Stimulated activated naive CD4-positive, alpha-beta T cell (primary cell): ENCODE data around the gene PPM1F.
A peak's percentile ranks its signal among the peaks of the same experiment; 100 is the strongest.
"Not testable (repeated sequence)": the region's sequence is repeated elsewhere in the genome, so short reads cannot be mapped to it uniquely, and the experiment has no call there.

ENCODE experiments used
- DNase-seq, 6 experiments: peaks; one replicate each; lab custom pipeline; 2025; lab: John Stamatoyannopoulos, UW

The PPM1F gene

DNA sequence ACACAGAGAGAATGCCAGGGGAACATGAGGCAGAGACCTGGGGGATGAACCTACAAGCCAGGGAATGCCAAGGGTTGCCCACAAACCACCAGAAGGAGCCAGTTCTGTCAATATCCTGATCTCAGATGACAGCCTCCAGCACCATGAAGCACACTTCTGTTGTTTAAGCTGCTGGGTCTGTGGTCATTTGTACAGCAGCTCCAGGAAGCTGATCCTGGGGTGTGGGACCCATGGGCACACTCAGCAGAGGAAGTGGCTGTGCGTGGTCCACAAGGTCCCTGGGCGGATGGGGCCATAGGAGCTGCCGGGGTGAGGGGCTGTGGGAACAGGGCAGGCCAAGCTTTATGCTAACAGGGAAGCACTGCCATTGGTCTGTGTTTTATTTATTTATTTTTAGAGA lies 12.1 kb downstream of the PPM1F start:
- DNase-seq, result no peak

DNA sequence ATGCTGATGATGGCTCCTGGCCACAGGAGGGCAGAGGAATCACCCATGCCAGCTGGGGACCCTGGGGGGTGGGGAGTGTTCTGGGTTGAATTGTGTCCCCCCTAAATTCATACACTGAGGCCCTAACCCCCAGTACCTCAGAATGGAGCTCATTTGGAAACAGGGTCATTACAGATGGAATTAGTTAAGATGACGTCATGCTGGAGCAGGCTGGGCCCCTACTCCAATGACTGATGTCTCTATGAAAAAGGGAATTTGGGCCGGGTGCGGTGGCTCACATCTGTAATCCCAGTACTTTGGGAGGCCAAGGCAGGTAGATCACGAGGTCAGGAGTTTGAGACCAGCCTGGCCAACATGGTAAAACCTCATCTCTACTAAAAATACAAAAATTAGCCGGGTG lies 12.7 kb downstream of the PPM1F start:
- DNase-seq, result not testable (repeated sequence)

DNA sequence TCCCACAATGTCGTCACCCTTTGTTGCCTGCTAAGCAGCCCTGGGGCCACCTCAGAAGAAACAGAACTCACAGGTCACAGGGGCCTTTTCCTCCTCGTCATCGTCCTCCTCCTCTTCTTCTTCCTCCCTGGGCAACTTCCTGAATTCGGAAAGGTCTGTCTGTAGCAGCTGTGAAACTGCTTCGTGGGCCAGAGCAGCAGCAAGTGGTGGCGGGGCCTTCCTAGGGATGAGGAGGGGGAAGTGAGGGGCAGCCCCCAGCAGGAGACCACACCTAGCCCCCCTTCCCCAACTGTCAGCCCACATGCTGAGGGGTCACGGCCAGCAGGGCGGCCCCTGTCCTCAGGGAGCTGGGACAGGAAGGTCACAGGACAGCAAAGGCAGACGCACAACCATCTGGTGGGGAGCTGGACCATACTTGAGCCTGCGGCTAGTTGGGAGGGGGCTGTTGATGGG lies 13.2 kb downstream of the PPM1F start:
- DNase-seq, result no peak

DNA sequence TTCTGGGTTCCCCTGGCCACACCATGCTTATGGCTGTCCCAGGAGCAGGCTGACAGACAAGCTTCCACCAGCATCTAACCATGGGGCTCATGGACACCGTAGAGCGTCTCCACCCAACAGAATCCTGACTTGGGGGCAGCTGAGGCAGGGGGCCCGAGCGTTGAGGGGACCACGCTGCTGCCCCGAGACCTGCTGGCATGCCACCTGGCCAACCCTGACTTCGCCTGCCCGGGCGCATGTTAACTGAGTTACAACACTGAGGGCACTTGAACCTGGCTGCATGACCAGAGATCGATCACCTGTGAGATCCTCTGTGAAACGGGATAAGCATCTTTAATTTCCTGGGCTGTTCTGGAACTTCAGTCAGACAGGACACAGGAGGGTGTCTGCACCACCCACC lies 13.7 kb downstream of the PPM1F start:
- DNase-seq, result no peak

DNA sequence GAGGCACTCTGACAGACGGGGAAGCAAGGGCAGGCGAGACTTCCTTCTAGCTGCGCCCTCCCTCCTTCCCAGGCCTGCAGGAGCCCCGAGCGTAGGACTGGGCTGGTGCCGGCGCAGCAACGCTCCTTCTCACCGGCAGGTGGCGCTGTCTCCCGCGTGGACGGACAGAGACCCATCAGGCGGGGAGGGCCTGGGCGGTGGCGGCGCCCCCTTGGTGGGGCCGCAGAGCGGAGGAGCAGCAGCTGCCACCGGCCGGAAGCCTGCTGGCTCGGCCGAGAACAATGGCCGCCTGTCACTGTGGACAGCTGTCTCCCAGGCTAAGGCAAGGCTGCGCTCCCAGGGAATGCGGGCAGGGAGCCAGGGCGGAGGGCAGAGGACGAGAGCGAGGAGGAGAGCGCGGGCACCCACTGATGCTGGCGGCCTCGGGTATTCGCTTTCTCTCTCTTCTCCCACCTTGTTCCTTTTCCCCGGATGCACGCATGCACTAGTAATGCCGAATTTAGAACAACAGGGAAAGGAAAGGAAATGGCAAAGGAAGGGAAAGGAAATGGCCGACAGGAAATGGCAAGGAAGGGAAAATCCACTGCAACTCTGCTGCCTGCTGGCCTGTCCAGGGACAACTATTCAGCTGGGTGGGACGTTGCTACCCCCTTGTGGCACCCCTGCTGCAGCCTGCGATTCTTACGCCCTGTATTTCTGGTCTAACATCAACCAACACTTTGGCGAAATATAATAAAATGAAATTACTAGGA lies 14.4 kb downstream of the PPM1F start:
- DNase-seq, result peak; percentile 71 to 89 (median 85)

DNA sequence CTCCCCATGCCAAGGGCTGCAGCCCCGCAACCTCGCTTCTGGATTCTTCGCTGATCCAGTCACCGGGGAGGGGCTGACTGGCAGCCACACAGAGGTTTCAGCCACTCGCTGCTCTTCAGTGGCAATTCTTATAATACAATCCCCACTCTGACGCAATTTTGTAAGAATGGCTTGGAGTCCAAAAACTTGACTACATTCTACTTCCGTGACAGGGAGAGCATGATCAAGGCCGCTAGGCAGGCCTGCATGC lies 14.9 kb downstream of the PPM1F start:
- DNase-seq, result no peak

DNA sequence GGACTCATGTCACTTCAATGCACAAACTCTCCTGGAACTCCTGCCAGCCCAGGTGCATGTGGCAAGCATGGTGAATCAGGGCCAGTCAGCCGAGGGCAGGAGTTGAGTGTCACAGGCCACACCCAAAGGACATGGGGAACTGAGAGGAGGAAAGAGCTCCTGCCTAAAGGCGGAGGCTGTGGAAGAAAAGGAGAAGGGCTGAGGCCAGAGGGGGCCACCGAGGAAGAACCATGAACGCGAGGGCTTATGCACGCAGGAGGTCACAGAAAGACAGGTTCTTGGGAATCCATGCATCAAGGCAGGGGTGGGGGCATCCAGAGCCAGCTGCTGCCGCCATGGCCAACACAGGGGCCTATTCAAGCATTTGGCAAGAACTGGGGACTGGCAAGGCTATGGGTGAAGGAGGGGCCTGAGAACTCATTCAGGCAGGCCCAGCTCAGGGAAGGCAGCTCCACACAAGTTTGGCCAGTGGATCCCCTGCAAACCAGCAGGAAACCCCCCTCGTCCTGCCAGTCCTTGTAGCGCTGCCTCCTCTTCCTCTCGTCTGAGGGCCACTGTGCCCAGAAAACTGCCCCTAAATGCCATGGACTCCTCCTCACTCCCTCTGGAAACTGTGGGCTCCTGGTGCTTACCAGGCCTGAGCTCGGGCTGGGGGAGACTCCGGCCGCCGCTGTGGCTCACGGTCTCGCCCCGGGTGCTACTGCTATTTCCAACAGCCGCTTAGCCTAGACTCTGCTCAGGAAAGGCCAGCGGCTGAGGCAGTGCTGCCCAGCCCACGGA lies 15.4 kb downstream of the PPM1F start:
- DNase-seq, result no peak

DNA sequence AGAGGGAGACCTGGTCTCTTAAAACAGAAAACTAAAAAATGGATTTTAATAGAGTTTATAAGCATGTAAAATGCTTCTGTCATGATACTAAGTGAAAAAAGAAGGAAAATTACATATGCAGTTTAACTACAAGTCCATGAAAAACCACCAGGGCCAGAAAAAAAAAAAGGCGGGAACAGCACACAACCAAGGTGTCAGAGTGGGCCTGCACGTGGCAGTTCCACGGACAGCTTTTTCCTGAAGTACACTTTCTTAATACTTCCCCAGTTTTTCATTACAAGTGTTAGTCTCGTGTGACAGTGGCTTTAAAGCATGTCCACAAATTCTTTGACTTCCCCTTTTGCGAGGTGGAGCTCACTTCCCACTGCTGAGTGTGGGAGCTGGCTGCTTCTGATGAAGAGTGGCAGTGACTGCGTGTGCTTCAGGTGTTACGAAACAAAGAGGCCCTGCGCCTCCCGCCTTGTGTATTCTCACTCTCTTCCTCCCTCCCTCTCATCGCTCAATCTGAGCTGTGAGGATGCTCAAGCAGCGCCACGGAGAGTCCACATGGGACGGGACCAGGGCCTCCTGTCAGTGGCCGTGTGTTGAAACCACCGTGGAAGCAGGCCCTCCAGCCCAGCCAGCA lies 16.4 kb downstream of the PPM1F start:
- no peak for DNase-seq

DNA sequence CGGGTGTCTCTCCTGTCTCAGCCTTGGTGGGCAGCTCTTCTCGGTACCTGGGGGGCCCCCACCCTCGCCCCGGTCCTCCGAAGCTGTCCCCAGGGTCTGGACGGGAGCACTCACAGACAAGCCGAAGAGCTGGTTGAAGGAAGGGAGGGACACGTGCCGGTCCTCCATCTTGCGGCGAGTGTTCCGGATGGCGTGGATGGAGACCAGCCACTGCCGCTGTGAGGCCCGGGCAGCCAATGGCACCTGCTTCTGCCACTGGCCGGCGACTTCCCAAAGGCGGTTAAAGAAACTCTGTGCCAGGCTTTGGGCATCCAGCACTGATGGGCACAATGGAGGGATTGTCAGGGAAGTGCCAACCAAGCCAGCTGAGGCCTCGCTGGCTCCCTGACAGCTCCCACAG lies 18.7 kb downstream of the PPM1F start:
- DNase-seq, result no peak

DNA sequence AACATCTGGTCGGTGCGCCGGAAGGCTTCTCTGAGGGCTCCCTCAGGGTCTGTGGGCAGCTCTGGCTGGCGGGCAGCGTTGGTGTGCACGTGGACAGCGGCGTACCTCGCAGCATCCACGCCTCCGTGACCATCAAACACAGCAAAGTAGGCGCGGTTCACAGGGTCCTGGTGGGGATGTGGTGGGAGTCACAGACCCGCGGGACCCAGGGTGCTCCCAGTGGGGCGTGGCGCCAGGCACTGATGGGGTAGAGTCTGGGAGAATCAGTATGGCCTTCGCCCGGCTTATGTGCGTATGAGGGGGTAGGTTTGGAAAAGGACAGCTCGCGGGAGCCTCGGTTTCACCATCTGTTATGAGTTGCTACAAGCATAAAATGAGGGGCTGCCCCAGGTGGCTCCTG lies 19.2 kb downstream of the PPM1F start:
- DNase-seq, result no peak

DNA sequence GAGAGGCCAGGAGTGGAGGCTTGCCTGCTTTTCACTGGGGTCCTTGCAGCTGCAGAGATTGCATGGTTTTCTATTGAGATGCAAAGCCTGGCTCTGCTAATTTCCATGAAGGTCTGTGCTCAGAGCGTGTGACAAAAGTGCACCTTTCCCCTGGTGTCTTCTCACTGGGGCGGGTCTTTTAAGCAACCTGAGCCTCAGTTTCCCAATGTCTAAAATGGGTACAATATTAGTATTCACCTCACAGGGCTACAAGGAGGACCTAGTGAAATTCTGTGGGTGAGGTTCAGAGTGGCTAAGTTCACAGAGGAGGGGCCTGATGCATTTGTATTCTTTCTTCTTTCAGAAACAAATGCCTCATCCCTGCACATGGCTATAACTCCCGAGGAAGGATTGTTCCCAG lies 20.3 kb downstream of the PPM1F start:
- no peak for DNase-seq

DNA sequence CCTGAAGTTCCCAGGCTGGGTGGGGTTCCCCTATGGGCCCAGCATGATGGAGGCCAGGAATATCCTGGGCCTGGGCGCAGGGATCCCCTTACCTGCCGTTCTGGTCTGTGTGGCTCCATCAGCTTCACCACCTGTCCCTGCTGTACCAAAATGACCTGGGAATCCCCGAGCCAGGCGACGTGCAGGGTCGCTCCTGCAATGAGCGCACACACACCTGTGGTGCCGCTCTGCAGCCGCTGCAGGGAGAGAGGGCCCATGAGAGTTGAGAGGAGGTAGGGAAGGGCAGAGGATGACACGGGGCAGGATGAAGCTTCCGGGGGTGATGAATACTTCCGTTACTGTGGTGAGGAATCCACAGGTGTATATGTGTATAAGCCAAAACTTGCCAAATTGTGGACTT lies 21.6 kb downstream of the PPM1F start:
- no peak for DNase-seq

DNA sequence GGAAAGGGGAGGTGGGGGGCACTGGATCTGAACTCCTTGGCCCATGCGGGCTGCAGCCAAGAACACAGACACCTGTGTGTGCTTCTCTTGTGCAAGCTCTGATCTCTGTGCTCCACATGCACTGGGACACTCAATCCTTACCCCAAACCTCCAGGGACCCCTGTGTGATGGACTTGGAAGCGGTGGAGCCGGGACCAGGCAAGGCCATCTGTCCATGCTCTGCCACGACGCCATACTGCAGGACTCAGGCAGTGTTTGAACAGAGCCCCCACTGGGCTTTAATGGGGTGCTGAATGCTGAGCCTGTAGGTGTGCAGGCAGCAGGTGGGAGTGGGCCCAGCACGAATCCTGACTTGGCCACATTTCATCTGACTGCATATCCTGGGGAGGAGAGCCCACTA lies 23.4 kb downstream of the PPM1F start:
- DNase-seq, result no peak

DNA sequence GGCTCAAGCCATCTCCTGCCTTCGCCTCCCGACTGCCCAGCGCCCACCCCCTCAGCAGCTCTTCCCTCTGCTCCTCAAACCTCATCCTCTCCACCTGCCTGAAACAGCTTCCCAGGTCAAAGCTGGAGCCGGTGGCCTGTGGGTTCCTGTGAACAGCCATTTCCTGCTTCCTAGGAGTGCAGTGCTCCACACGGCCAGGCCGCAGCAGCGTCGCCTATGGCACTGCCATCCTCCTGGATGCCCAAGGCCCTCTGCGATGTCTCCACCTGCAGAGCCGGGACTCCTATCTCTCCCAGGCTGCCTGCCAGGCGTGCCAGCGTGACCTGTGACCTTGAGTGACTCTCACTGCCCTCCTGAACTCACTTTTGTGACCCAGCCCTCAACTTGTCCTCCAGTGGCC lies 24.6 kb downstream of the PPM1F start:
- no peak for DNase-seq

DNA sequence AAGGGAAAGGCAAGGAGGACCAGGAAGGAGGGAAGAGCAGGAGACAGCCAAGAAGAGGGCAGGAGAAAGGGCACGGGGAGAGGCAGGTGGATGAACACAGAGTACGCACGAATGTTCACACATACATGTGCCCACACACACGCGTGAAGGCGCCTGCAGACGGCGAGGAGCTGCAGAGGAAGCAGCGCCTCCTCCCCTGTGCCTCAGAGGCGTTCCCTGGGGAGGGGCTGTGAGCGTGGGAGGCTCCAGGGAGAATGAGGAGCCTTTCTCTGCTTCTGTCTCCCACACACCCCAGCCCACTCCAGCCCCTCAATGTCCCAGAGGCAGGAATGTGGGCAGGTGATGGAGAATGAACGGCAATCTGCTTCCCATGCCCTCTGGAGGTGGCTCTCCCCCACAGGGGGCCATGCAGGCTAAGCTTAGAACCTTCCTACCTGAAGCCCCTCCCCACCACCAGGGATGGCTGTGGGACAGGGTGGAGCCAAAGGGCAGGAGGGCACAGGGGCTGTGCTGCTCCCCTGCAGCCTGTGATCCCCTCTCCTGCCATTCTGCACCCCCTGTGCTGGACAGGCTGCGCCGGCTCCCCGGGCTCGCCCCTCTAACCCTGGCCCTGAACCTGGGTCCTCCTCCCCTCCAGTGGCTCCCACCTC lies 25.3 kb downstream of the PPM1F start:
- DNase-seq, result no peak

DNA sequence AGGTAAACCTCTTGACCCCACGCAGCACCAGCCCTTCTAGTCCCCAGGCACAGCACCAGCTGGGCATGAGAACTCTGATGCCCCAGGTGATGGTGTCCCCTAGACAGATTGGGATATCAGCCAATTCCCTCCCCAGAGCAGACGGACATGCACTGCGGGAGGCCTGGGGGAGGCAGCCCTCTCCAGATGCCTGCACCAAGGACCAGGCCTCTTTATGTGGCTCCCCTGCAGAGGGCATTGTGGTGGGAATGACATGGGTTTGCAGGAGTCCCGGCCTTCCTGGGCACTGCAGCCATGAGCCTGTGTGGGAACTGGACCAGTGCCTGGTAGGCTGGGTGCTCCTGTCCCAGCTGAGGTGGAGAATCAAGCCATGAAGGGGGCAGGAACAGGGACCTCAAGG lies 25.9 kb downstream of the PPM1F start:
- DNase-seq, result no peak

DNA sequence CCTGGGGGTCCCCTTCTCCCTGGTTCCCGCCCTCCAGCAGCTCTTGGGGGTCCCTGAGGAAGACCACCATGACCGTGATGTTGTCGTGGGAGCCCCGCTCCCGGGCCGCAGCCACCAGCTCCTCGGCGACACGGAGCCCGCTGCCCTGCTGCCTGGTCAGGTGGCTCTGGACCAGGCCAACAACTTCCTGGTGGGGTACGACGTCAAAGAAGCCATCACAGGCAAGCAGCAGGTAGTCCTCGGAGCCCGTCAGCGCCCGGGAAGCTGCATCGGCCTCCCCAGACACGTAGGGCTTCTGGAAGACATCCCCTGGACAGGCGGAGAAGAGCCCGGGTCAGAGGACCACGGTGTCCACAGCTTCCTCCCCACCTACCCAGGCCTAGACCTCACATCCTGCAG lies 29.5 kb downstream of the PPM1F start:
- DNase-seq, result no peak

DNA sequence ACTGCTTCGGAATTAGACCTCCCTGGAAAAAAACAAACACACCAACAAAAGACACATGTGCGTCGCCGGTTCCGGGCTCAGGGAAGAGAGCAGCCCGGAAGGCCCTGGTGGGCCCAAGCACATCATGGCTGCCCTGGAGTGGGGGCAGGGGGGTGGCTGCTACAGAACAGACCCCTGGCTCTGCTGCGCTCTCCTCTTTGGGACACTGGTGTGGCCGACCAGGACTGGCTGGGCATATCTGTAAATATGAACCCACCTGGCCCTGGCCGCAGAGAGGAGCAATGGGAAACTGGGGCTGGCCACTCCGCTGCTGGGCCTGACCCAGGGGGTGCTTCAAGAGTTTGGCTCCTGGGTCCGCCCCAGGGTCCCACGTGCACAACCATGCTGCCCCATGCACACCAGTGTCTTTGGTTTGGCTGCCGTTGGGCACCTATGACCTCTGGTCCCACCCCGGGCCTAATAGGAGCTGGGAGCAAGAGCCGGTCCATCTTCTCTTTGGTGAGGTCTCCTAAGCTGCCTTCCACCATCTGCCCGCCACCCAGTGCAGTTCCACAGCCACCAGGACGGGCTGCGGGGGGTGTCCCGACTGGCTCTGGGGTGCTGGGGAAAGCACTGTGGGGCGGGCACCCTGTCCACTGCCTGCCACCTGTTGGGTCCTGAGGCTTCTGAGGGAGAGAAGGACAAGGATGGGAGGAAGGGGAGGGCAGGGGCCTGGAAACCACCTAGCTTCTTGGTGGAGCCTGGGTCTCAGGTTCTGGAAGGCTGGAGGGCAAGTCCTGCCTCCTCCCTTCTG lies 30.1 kb downstream of the PPM1F start:
- DNase-seq, result no peak

DNA sequence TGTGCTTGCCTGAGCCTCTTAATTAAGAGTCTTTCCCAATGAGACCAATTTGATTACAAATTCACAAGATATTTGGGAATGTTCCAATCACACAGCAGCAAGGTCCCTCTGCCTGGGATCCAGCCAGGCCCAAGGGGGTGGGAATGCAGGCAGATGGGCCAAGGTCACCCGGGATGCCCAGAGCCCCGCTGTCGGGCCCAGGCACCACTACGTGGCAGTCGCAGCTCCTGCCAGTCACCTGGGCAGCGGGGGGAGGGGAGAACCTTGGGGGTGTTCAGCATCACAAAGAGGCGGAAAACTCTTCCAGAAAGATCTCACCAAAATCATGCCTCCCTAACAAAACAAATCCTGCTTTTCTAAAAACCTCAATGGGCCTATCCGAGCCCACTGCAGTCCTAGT lies 30.9 kb downstream of the PPM1F start:
- DNase-seq, result no peak

DNA sequence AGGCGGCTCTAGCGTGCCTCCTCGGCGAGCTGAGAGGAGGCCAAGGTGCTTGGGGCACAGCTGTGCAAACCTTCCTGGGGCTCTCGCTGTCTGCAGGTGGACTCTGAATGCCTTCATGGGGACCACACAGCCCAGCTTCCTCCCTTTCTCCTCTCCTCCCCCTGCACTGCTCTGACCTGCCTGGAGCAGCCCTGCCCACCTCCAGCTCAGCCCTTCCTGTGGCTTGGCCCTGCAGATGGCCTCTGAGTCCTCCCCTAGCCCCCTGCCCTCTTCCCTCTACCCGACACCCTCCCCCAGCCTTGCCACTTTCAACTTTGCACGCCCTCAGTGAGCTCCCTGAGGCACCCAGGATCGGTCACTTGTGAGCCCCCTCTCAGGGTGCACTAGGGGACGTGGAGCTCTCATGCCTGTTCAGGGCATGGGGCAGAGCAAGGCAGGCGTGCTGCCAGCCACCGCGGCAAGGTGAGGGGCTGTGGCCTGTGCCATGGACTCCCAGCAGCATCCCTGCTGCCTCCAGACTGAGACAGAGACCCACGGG lies 31.4 kb downstream of the PPM1F start:
- DNase-seq, result no peak

DNA sequence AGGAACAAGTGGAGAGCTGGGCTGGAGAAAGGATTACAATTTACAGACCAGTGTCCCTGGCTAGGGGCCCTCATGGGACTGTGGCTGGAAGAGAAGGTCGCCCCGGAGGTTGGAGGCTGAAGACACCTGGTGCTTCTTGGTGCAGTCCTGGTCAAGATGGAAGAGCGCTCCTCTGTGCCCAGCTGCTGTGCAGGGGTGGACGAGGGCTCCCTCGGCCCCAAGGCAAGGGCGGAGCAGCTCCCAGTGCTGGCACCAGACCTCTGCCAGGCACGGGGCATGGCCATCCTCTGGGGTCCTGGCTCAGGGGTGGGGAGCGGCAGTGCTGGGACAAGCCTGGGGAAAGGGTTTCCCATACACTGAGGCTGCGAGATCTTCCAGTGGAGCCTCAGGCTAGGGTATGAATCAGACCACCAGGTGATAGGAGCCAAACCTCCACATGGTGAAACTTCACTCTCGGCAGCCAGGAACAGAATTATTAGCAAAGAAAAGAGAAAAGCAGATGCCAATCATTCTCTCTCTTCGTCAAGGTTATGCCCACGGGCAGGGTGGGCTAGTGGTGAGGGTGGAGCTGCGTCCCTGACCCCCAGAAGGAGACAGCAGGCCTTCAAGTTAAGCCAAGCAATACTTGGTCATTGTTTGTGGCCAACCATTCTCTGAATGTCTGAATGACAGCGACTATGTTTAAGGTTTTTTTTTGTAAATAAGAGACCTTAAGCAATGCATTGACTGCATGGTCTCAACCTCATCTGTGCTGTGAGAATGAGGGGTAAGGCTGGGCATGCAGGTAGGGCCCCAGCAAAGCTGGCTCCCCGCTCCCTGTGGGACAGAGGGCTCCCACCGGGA lies 32.1 kb downstream of the PPM1F start:
- no peak for DNase-seq
